ENCODE data around the gene PANK4. TPM values are rescaled to one million over a fixed set of nuclear protein-coding genes. Genes with fewer than 3 reads are reported as not detected.

The PANK4 gene
- total and polyA plus RNA-seq, 2 donors (not counting 3 experiments of a cell fraction or from before 2014, with no cell fraction given), result 22.1 to 34.0 TPM

GRCh38 chr1:2508180-2508579 lies 18.2 kb downstream of the PANK4 start:
- no peaks in the 10 kb centered on the region for H4K20me1 ChIP-seq (replicated peaks; ENCODE audit: control insufficient read depth, extremely low read depth, insufficient read depth, low read length)
- BruUV-seq (replicated peaks), result no TSS peak
- H2AFZ ChIP-seq (ENCODE audit: low read depth, low read length), result no peak overlapping the region
- H3K4me3 ChIP-seq (replicated peaks in 1 of 3; ENCODE audit: insufficient read depth in 1 of 3, low read depth in 1 of 3, low read length in 3 of 3), result no peak overlapping the region
- FAIRE-seq, result no peak
- TF ChIP-seq POLR2A (IDR thresholded peaks at IDR 0.05; ENCODE audit: low read depth, low read length) (no peak), CTCF (IDR thresholded peaks at IDR 0.05; ENCODE audit: extremely low read depth in 1 of 2, insufficient read depth in 1 of 2, low read depth in 1 of 2, low read length in 2 of 2) (no peak), MYC (IDR thresholded peaks at IDR 0.05; ENCODE audit: low read depth, low read length) (no peak), GATA2 (IDR thresholded peaks at IDR 0.05; ENCODE audit: insufficient read depth, insufficient read length, low read depth, low read length) (no peak), POLR2AphosphoS5 (IDR thresholded peaks at IDR 0.05; ENCODE audit: insufficient read depth, low read depth, low read length) (no peak), JUN (IDR thresholded peaks at IDR 0.05; ENCODE audit: borderline replicate concordance, insufficient read depth, insufficient read length, low read depth) (no peak), FOS (IDR thresholded peaks at IDR 0.05; ENCODE audit: borderline replicate concordance, insufficient read depth, low read length) (no peak), EZH2 (IDR thresholded peaks at IDR 0.05; ENCODE audit: borderline replicate concordance, low read depth, low read length, severe bottlenecking) (no peak)
- TF ChIP-seq, protein P1, sequence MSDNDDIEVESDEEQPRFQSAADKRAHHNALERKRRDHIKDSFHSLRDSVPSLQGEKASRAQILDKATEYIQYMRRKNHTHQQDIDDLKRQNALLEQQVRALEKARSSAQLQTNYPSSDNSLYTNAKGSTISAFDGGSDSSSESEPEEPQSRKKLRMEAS (IDR thresholded peaks at IDR 0.05; ENCODE audit: insufficient read depth, insufficient read length), result no peak
- no peaks in the 10 kb centered on the region for H3K9me3 ChIP-seq (replicated peaks; ENCODE audit: control insufficient read depth, insufficient read depth, low read length)
- H3K27ac ChIP-seq (ENCODE audit: insufficient read depth, low read depth, low read length), result no peak overlapping the region
- H3K79me2 ChIP-seq (ENCODE audit: control insufficient read depth, insufficient read depth, low read length), result no peaks in the 10 kb centered on the region
- H3K36me3 ChIP-seq (ENCODE audit: control insufficient read depth in 2 of 2, extremely low read depth in 1 of 2, insufficient read depth in 2 of 2, low read length in 2 of 2), result peaks cover 0 to 37% of the 10 kb centered on the region in 2 experiments
- H3K9me1 ChIP-seq (replicated peaks; ENCODE audit: control insufficient read depth, extremely low read depth, insufficient read depth, low read length), result no peaks in the 10 kb centered on the region
- intact Hi-C loops (cut with micrococcal nuclease) (loop anchor here (5.0 kb wide), 1 partner anchor 96 kb away; the partner anchor contains the start of gene PEX10), dilution Hi-C loops (cut with MboI; ENCODE audit: extremely low pct_ligation_motif_present, low sequenced_read_pairs) (no loop called here)
- no peaks in the 10 kb centered on the region for H3K27me3 ChIP-seq (ENCODE audit: control insufficient read depth in 2 of 2, insufficient read depth in 2 of 2, low read length in 2 of 2)
- CTCF ChIA-PET, result no interaction called here
- H3K4me1 ChIP-seq (ENCODE audit: control insufficient read depth, extremely low read depth, insufficient read depth, low read length), result no peaks in the 10 kb centered on the region
- H3K9ac ChIP-seq (replicated peaks; ENCODE audit: extremely low read depth, insufficient read depth, low read length), result no peak overlapping the region
- DNase-seq (ENCODE audit: low read depth, low spot score), result no peak
- H3K4me2 ChIP-seq (ENCODE audit: insufficient read depth, low read length), result no peak overlapping the region
- POLR2A ChIA-PET, result no interaction called here

All from endothelial cell of umbilical vein (primary cell).